Body of pancreas (tissue), 4 donors: ENCODE measurements around the gene ATP1B2. TPM values are rescaled to one million over a fixed set of nuclear protein-coding genes. Genes with fewer than 3 reads are reported as not detected.

Source experiments
- ATAC-seq: fragments of 150-250 bp; one replicate; pipeline ENCODE4 v1.9.1; 2016
- DNase-seq, 4 donors: peaks; one replicate each; pipeline ENCODE4 v3.0.0-alpha.2; 2019
- H3K27ac ChIP-seq, 4 donors: fragments of 200-600 bp; sonication (generic); 1 replicate in 3 of 4; 2 replicates in 1 of 4; pipeline versions ENCODE4 v1.5.1 to v1.6.1; 2016 to 2019; ENCODE audit warnings: mild to moderate bottlenecking in 1 of 4, mixed read lengths in 1 of 4, moderate library complexity in 1 of 4
- H3K27me3 ChIP-seq, 2 donors: fragments of 200-600 bp; sonication (generic); one replicate each; pipeline ENCODE4 v1.6.0; 2016; ENCODE audit warnings: mild to moderate bottlenecking in 1 of 2
- H3K36me3 ChIP-seq, 2 donors: fragments of 200-600 bp; sonication (generic); replicated peaks in 1 of 2; 2 replicates each; pipeline ENCODE4 v1.5.1; 2016; ENCODE audit warnings: low read depth in 2 of 2; ENCODE audit not compliant: insufficient read depth in 1 of 2
- H3K4me1 ChIP-seq: fragments of 200-600 bp; sonication (generic); one replicate; pipeline ENCODE4 v1.6.0; 2016
- H3K4me3 ChIP-seq, 2 donors: fragments of 200-600 bp; sonication (generic); 1 replicate in 1 of 2; 2 replicates in 1 of 2; pipeline ENCODE4 v1.5.1; 2016 to 2019
- H3K9me3 ChIP-seq, 3 donors: fragments of 200-600 bp; sonication (generic); 1 replicate in 2 of 3; 2 replicates in 1 of 3; pipeline ENCODE4 v1.5.1; 2016
- CTCF ChIP-seq, 7 experiments: fragments of 450-650 bp in 4 of 7; fragments of 200-600 bp in 3 of 7; sonication (generic) in 3 of 7; IDR thresholded peaks; one replicate each; pipeline ENCODE4 v1.5.1; 2016 to 2019; ENCODE audit warnings: antibody characterized with exemption in 7 of 7
- POLR2A ChIP-seq, 3 donors: fragments of 450-650 bp; IDR thresholded peaks; one replicate each; pipeline ENCODE4 v1.6.1; 2016; ENCODE audit warnings: antibody characterized with exemption in 3 of 3, mild to moderate bottlenecking in 2 of 3
- WGBS, 2 donors: methylation state at CpG; one replicate each; pipeline ENCODE4 v1.1.5; 2017; 5-methylcytosine and 5-hydroxymethylcytosine counted together
- intact Hi-C: fragments of 100-400 bp; cut with DNase I; formaldehyde crosslinking; loops from one replicate; pipeline ENCODE4 v1.15.1; 2023
- total RNA-seq, 2 donors: library from RNA; depleted of rRNA; stranded (reverse); fragments of >200 nt; gene quantifications; one replicate each; pipeline ENCODE4 v1.1.0, GENCODE V29; 2016

ATP1B2 gene
- total RNA-seq, 2 donors from 2014 or later = 0.78 to 1.3 TPM

- TF ChIP-seq POLR2A (IDR thresholded peaks at IDR 0.05) (peak; percentile 73 to 93 (median 91)), CTCF (IDR thresholded peaks at IDR 0.05) (no peak)
- H3K27me3 ChIP-seq = no peaks in the 10 kb centered on the region
Measured at GRCh38 chr17:7627250-7628121, 23.2 kb upstream of the ATP1B2 start, which contains the start of gene SAT2. Gene SAT2, minus strand, starts transcription at chr17:7627821. Its CDS starts 186 bp downstream, at chr17:7627635.

GRCh38 chr17:7629939-7630571, 20.7 kb upstream of the ATP1B2 start, which contains the start of gene SHBG:
Gene SHBG, plus strand, starts transcription at chr17:7630135. Its CDS starts 38 bp downstream, at chr17:7630173.
- DNase-seq = no peak
- intact Hi-C loops = no loop called here

More at GRCh38 chr17:7627250-7628121, 23.2 kb upstream of the ATP1B2 start, which contains the start of gene SAT2:
- WGBS, 2 donors = 0 to 1% methylated on average over 14 to 54 of the region's 54 CpGs
- ATAC-seq (peak; percentile 98), DNase-seq (peak; percentile 92 to 97 (median 95))
- intact Hi-C loops = no loop called here
- Histone ChIP-seq H3K9me3 (no peaks in the 10 kb centered on the region), H3K36me3 (no peaks in the 10 kb centered on the region), H3K4me1 (peaks cover 26% of the 10 kb centered on the region), H3K4me3 (peak within 1 kb of the TSS; percentile 57 to 65), H3K27ac (peak within 1 kb of the TSS; percentile 94 to 97 (median 96))

GRCh38 chr17:7631398-7632380, 19.0 kb upstream of the ATP1B2 start:
- peak in 1 of 4 donors; percentile 23 for DNase-seq
- Histone ChIP-seq H3K4me3 (no peak overlapping the region), H3K9me3 (no peaks in the 10 kb centered on the region), H3K36me3 (no peaks in the 10 kb centered on the region), H3K27me3 (no peaks in the 10 kb centered on the region), H3K27ac (no peak overlapping the region), H3K4me1 (peaks cover 23% of the 10 kb centered on the region)
- ATAC-seq = no peak
- TF ChIP-seq POLR2A (IDR thresholded peaks at IDR 0.05) (no peak), CTCF (IDR thresholded peaks at IDR 0.05) (no peak)
- 43 to 63% methylated on average over 3 to 11 of the region's 11 CpGs for WGBS, 2 donors
- intact Hi-C loops = no loop called here

More at GRCh38 chr17:7629939-7630571, 20.7 kb upstream of the ATP1B2 start, which contains the start of gene SHBG:
- Histone ChIP-seq H3K36me3 (no peaks in the 10 kb centered on the region), H3K27me3 (no peaks in the 10 kb centered on the region), H3K4me1 (peaks cover 35% of the 10 kb centered on the region), H3K4me3 (no peak within 1 kb of the TSS), H3K9me3 (no peaks in the 10 kb centered on the region), H3K27ac (no peak within 1 kb of the TSS)
- WGBS, 2 donors = 73 to 79% methylated on average over 13 of the region's 13 CpGs
- no peak for ATAC-seq
- TF ChIP-seq POLR2A (IDR thresholded peaks at IDR 0.05) (no peak), CTCF (IDR thresholded peaks at IDR 0.05) (no peak)

GRCh38 chr17:7632492-7632894, 18.2 kb upstream of the ATP1B2 start:
- no peaks in the 10 kb centered on the region for H3K27me3 ChIP-seq
- H3K36me3 ChIP-seq = no peaks in the 10 kb centered on the region
- TF ChIP-seq POLR2A (IDR thresholded peaks at IDR 0.05) = no peak
- TF ChIP-seq CTCF (IDR thresholded peaks at IDR 0.05) = peak in 6 of 7 experiments; percentile 40 to 74 (median 52)
- peak overlapping the region in 3 of 4 donors; percentile 2 to 23 (median 4) for H3K27ac ChIP-seq
- H3K4me3 ChIP-seq = no peak overlapping the region
- intact Hi-C loops = no loop called here
- ATAC-seq (no peak), DNase-seq (peak; percentile 34 to 52 (median 44))
- no peaks in the 10 kb centered on the region for H3K9me3 ChIP-seq
- peaks cover 22% of the 10 kb centered on the region for H3K4me1 ChIP-seq
- WGBS, 2 donors = 44 to 51% methylated on average over 6 of the region's 6 CpGs
